HCT116 (cell line): ENCODE data around the gene RNU6-9.
"Not testable (repeated sequence)": the region's sequence is repeated elsewhere in the genome, so short reads cannot be mapped to it uniquely, and the experiment has no call there.

Experiments
- CTCF ChIP-seq, 3 experiments: fragments of 200-600 bp in 1 of 3; sonication (generic) in 1 of 3; IDR thresholded peaks in 2 of 3; conservative IDR thresholded peaks in 1 of 3; 2 replicates each; pipeline ENCODE4 v1.5.1; 2012 to 2017; ENCODE audit warnings: low read depth in 2 of 3, low read length in 2 of 3, antibody characterized with exemption in 1 of 3, borderline replicate concordance in 1 of 3, control low read depth in 1 of 3, mild to moderate bottlenecking in 1 of 3, mixed read lengths in 1 of 3, mixed run types in 1 of 3, moderate library complexity in 1 of 3; ENCODE audit not compliant: insufficient read depth in 1 of 3
- EZH2 ChIP-seq: fragments of 200-600 bp; sonication (generic); IDR thresholded peaks from 2 replicates; pipeline ENCODE4 v1.6.1; 2017; ENCODE audit warnings: antibody characterized with exemption, mixed run types
- EZH2phosphoT487 ChIP-seq: fragments of 200-600 bp; IDR thresholded peaks from 2 replicates; pipeline ENCODE4 v1.6.1; 2018; ENCODE audit warnings: antibody characterized with exemption, borderline replicate concordance
- FOSL1 ChIP-seq: IDR thresholded peaks from 2 replicates; pipeline ENCODE4 v1.6.1; 2012; ENCODE audit warnings: low read depth
- MAX ChIP-seq: IDR thresholded peaks from 2 replicates; pipeline ENCODE4 v1.6.1; 2012
- POLR2A ChIP-seq: IDR thresholded peaks from 2 replicates; pipeline ENCODE4 v1.7.0; 2011; ENCODE audit warnings: borderline replicate concordance; ENCODE audit not compliant: insufficient read depth, insufficient read length; ENCODE audit errors: extremely low read depth
- POLR2AphosphoS5 ChIP-seq: IDR thresholded peaks from 2 replicates; pipeline ENCODE4 v1.6.1; 2011; ENCODE audit warnings: mild to moderate bottlenecking, low read depth, low read length, moderate library complexity
- RAD21 ChIP-seq: IDR thresholded peaks from 2 replicates; pipeline ENCODE4 v1.6.1; 2012; ENCODE audit warnings: low read depth, mild to moderate bottlenecking
- SIN3A ChIP-seq: IDR thresholded peaks from 2 replicates; pipeline ENCODE4 v1.6.1; 2012; ENCODE audit warnings: low read depth
- SP1 ChIP-seq: IDR thresholded peaks from 2 replicates; pipeline ENCODE4 v1.6.1; 2012; ENCODE audit warnings: low read depth
- ZNF274 ChIP-seq: fragments of 200-500 bp; sonication (Bioruptor generic); IDR thresholded peaks from 2 replicates; pipeline ENCODE4 v1.6.1; 2014; ENCODE audit warnings: mild to moderate bottlenecking, low read depth, low read length, inconsistent platforms

DNA sequence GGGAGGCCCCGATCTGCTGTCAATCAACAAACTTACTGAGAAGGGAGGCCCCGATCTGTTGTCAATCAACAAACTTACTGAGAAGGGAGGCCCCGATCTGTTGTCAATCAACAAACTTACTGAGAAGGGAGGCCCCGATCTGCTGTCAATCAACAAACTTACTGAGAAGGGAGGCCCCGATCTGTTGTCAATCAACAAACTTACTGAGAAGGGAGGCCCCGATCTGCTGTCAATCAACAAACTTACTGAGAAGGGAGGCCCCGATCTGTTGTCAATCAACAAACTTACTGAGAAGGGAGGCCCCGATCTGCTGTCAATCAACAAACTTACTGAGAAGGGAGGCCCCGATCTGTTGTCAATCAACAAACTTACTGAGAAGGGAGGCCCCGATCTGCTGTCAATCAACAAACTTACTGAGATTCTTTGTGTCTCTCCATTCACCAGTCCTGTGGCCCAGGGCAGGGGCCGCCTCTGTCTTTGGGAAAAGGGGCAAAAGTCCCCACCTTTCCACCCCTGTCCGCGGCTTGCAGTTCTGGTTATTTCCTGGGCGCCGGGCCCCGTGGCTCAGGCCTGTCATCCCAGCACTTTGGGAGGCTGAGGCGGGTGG, 39.6 kb upstream of the RNU6-9 start:
- TF ChIP-seq CTCF (IDR thresholded peaks at IDR 0.05 in 2 of 3, conservative IDR thresholded peaks at IDR 0.05 in 1 of 3; ENCODE audit: borderline replicate concordance in 1 of 3, insufficient read depth in 1 of 3, low read depth in 2 of 3, low read length in 2 of 3); MAX; ZNF274; EZH2; POLR2A; SP1; RAD21; SIN3A; POLR2AphosphoS5; FOSL1; EZH2phosphoT487: not testable (repeated sequence)
